ENCODE data around the gene ZDHHC14.
"Not testable (repeated sequence)": the region's sequence is repeated elsewhere in the genome, so short reads cannot be mapped to it uniquely, and the experiment has no call there.

Gene ZDHHC14

DNA sequence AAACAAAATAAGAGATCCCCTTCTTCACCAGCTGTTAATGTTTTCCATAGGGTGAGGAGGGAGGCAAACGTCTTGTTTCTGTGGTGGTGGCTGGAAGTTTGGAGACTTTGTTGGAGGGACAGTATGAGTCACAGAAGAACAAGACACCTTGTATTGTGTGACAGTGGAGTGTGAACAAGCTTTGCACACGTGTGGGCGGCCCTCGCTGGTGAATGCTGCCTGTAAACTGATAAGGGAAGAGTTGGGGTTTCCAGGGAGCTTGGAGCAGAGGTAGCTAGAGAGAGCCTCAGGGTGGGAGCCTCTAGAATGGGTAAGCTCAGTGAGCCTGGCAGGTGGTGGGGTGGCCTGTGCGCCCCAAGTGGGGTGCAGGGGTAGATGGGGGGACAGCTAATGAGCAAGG lies 78.3 kb downstream of the ZDHHC14 start:
- DNase-seq (ENCODE audit: low spot score), result no peak

GRCh38 chr6:157460182-157460999 lies 79.4 kb downstream of the ZDHHC14 start:
- Histone ChIP-seq H3K4me3 (ENCODE audit: severe bottlenecking) (no peak overlapping the region), H3K27me3 (ENCODE audit: insufficient read depth, poor library complexity, severe bottlenecking) (no peaks in the 10 kb centered on the region), H3K27ac (ENCODE audit: poor library complexity, severe bottlenecking) (no peak overlapping the region), H3K36me3 (ENCODE audit: low read depth) (no peaks in the 10 kb centered on the region), H3K4me1 (ENCODE audit: insufficient read depth, poor library complexity, severe bottlenecking) (peaks cover 5% of the 10 kb centered on the region), H3K9me3 (ENCODE audit: severe bottlenecking) (no peaks in the 10 kb centered on the region)
- TF ChIP-seq, protein P1, sequence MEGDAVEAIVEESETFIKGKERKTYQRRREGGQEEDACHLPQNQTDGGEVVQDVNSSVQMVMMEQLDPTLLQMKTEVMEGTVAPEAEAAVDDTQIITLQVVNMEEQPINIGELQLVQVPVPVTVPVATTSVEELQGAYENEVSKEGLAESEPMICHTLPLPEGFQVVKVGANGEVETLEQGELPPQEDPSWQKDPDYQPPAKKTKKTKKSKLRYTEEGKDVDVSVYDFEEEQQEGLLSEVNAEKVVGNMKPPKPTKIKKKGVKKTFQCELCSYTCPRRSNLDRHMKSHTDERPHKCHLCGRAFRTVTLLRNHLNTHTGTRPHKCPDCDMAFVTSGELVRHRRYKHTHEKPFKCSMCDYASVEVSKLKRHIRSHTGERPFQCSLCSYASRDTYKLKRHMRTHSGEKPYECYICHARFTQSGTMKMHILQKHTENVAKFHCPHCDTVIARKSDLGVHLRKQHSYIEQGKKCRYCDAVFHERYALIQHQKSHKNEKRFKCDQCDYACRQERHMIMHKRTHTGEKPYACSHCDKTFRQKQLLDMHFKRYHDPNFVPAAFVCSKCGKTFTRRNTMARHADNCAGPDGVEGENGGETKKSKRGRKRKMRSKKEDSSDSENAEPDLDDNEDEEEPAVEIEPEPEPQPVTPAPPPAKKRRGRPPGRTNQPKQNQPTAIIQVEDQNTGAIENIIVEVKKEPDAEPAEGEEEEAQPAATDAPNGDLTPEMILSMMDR (IDR thresholded peaks at IDR 0.05; ENCODE audit: poor library complexity, severe bottlenecking), result no peak
- no peak for DNase-seq (ENCODE audit: low spot score)
- no peak for ATAC-seq (ENCODE audit: low read depth)

More for the DNA sequence above, 78.3 kb downstream of the ZDHHC14 start:
- H3K4me1 ChIP-seq (ENCODE audit: insufficient read depth, poor library complexity, severe bottlenecking), result peaks cover 5% of the 10 kb centered on the region
- ATAC-seq (ENCODE audit: low read depth), result no peak
- H3K27ac ChIP-seq (ENCODE audit: poor library complexity, severe bottlenecking), result no peak overlapping the region
- H3K9me3 ChIP-seq (ENCODE audit: severe bottlenecking), result no peaks in the 10 kb centered on the region
- no peaks in the 10 kb centered on the region for H3K27me3 ChIP-seq (ENCODE audit: insufficient read depth, poor library complexity, severe bottlenecking)
- no peak overlapping the region for H3K4me3 ChIP-seq (ENCODE audit: severe bottlenecking)
- TF ChIP-seq, protein P1 (IDR thresholded peaks at IDR 0.05; ENCODE audit: poor library complexity, severe bottlenecking), result no peak
- H3K36me3 ChIP-seq (ENCODE audit: low read depth), result no peaks in the 10 kb centered on the region

DNA sequence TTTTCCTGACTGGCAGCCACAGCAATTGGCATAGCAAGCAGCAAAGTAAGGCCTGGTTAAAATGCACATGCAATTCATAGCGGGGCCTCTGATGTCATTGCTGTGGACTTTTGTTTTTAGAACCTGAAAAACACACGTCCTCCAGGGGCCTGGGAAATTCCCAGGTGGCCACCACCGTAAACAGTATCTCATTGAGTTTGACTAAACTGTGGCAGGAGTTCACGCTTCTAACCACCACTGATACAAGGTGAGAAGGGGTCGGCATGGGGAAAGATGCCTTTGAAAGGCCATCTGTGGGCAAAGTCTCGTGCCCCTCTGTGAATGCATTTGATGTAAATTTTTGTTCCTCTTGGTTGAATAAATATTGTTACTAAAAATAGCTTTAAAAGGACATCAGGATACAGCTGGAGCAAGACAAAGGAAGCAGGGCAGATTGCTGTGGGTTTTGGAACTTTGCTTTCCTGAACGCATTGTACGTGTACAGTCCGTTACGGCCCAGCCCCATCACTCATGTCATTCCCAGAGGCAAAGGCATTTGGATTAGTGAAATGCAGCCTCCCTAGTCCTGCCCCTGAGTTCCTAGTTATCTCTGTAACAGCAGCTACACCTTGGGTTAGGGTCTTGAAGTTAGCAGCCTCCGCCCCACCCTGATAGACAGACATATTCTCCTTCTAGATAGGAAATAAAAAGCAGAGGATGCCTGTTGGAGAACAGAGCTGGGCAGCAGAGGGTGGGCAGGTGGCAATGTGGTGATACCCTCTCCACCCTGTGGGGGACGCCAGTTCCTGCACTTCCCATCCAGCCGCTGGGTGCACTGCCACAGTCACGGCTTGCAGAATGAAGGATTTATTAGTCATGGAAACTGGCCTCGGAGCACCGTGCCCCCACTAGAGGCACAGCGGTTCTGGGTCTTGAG lies 80.3 kb downstream of the ZDHHC14 start:
- peaks cover 5% of the 10 kb centered on the region for H3K4me1 ChIP-seq (ENCODE audit: insufficient read depth, poor library complexity, severe bottlenecking)
- no peak for DNase-seq (ENCODE audit: low spot score)
- H3K27ac ChIP-seq (ENCODE audit: poor library complexity, severe bottlenecking), result no peak overlapping the region

GRCh38 chr6:157462956-157463742 lies 82.2 kb downstream of the ZDHHC14 start:
- ATAC-seq (ENCODE audit: low read depth) (peak; percentile 77; the same call in 2 of the 3 replicates), DNase-seq (ENCODE audit: low spot score) (no peak)
- Histone ChIP-seq H3K4me1 (ENCODE audit: insufficient read depth, poor library complexity, severe bottlenecking) (peaks cover 5% of the 10 kb centered on the region), H3K27ac (ENCODE audit: poor library complexity, severe bottlenecking) (no peak overlapping the region), H3K4me3 (ENCODE audit: severe bottlenecking) (no peak overlapping the region), H3K36me3 (ENCODE audit: low read depth) (no peaks in the 10 kb centered on the region), H3K27me3 (ENCODE audit: insufficient read depth, poor library complexity, severe bottlenecking) (no peaks in the 10 kb centered on the region), H3K9me3 (ENCODE audit: severe bottlenecking) (no peaks in the 10 kb centered on the region)
- TF ChIP-seq, protein P1 (IDR thresholded peaks at IDR 0.05; ENCODE audit: poor library complexity, severe bottlenecking), result no peak

More for the DNA sequence above, 80.3 kb downstream of the ZDHHC14 start:
- H3K4me3 ChIP-seq (ENCODE audit: severe bottlenecking), result no peak overlapping the region
- H3K27me3 ChIP-seq (ENCODE audit: insufficient read depth, poor library complexity, severe bottlenecking), result no peaks in the 10 kb centered on the region
- H3K36me3 ChIP-seq (ENCODE audit: low read depth), result no peaks in the 10 kb centered on the region
- H3K9me3 ChIP-seq (ENCODE audit: severe bottlenecking), result no peaks in the 10 kb centered on the region
- ATAC-seq (ENCODE audit: low read depth), result no peak
- TF ChIP-seq, protein P1 (IDR thresholded peaks at IDR 0.05; ENCODE audit: poor library complexity, severe bottlenecking), result no peak

- not testable (repeated sequence) for H3K4me1 ChIP-seq (ENCODE audit: insufficient read depth, poor library complexity, severe bottlenecking); H3K27ac ChIP-seq (ENCODE audit: poor library complexity, severe bottlenecking); H3K4me3 ChIP-seq (ENCODE audit: severe bottlenecking); H3K36me3 ChIP-seq (ENCODE audit: low read depth); ATAC-seq (ENCODE audit: low read depth); DNase-seq (ENCODE audit: low spot score); H3K9me3 ChIP-seq (ENCODE audit: severe bottlenecking); H3K27me3 ChIP-seq (ENCODE audit: insufficient read depth, poor library complexity, severe bottlenecking)
These were observed 82.7 kb downstream of the ZDHHC14 start for GRCh38 chr6:157463743-157464135.
